ENCODE data around the gene PDE6A.

The PDE6A gene

GRCh38 chr5:149944666-149945065, at the start of gene PDE6A:
Gene PDE6A, minus strand, starts transcription at chr5:149944793. Its CDS starts 120 bp downstream, at chr5:149944673.
- FAIRE-seq (no peak), DNase-seq (ENCODE audit: low spot score) (no peak)

DNA sequence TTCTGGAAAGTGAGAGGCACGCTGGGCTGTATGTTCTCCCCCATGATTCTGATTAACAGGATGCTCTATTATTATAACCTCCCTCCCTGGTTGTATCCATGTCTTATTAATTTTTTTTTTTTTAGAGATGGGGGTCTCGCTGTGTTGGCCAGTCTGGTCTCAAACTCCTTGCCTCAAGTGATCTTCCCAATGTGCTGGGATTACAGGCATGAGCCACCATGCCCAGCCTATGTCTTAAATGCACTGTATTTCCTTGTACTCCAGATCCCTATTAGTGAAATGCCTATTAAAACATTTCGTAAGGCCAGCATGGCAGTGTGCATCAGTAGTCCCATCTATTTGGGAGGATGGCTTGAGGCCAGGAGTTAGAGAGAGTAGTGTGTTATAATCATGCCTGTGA, 48.9 kb upstream of the PDE6A start:
- FAIRE-seq (no peak), DNase-seq (ENCODE audit: low spot score) (no peak)

- FAIRE-seq (peak; percentile 83), DNase-seq (ENCODE audit: low spot score) (peak; percentile 67)
Observed at GRCh38 chr5:149990518-149991376, 46.2 kb upstream of the PDE6A start.

DNA sequence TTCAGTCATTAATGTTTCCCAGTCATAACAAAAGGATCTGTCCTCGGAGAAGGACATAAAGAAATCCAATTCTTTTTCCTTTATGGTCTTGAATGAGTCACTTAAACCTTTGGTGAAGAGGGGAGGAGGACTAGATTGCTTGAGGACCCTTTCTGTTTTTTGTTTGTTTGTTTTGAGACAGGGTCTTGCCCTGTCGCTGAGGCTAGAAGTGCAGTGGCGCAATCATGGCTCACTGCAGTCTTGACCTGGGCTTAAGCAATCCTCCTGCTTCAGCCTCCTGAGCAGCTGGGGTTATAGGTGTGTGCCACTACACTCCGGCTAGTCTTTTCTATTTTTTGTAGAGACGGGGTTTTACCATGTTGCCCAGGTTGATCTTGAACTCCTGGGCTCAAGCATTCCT, 43.5 kb upstream of the PDE6A start:
- FAIRE-seq (no peak), DNase-seq (ENCODE audit: low spot score) (no peak)

GRCh38 chr5:149982505-149982904, 37.9 kb upstream of the PDE6A start:
- FAIRE-seq, result no peak
- no peak for DNase-seq (ENCODE audit: low spot score)

- DNase-seq (ENCODE audit: low spot score) (no peak), FAIRE-seq (no peak)
Observed at GRCh38 chr5:149981206-149981605, 36.6 kb upstream of the PDE6A start.

DNA sequence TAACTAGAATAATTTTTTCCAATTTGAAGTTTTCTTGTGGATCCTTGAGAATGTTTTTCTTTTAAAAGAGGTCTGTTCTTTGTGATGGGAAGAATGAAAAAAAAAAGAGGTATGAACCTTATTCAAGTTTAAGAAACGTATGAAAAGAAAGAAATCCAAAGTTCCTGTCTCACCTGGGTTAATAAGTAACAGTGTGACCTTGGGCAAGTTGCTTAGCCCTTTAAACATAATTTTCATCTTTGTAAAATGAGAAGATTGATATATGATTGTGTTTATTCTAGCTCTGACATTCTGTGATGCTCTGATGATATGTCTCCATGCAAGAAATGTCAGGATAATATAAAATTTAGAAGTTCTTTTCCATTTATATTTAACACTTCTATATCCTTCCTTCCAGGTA, 35.3 kb upstream of the PDE6A start:
- FAIRE-seq (no peak), DNase-seq (ENCODE audit: low spot score) (no peak)

- no peak for DNase-seq (ENCODE audit: low spot score)
- FAIRE-seq, result no peak
Observed at GRCh38 chr5:149975409-149975808, 30.8 kb upstream of the PDE6A start.

DNA sequence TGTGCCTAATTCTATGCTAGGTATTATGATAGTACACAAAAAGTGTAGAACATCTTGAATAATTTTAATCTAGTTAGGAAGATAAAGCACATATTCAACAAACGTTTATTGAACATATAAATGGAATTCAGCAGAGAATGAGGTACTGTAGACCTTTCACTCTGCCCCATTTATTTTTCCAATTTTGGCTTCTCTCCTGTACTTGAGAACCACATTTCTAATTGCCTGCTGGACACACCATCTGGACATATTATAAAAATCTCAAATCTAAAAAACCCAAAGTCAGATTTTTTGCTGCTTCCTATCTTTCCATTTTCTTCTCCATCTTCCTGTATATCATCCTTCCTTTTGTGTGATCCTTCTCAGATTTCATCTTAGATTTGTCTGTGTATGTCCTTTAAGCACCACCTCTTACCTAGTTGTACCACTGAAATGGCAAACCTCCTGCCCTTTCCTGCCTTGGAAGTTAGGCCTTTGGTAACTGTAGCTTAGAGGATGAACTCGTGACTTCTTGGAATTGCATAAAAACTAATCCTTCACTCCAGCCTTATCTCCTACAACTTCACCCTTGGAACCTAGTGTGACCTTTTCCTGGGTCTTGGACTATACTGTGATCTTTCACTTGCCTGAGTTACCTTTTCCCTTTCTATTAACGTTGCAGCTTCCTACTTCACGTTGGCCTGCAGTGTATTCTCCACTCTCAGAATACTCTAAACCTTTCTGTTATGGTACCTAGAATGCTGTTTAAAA, 24.8 kb upstream of the PDE6A start:
- no peak for DNase-seq (ENCODE audit: low spot score)
- FAIRE-seq, result no peak

- FAIRE-seq, result no peak
Observed at GRCh38 chr5:149966946-149967345, 22.4 kb upstream of the PDE6A start.

GRCh38 chr5:149963729-149964128, 19.1 kb upstream of the PDE6A start:
- FAIRE-seq (no peak), DNase-seq (ENCODE audit: low spot score) (no peak)

More at GRCh38 chr5:149966946-149967345, 22.4 kb upstream of the PDE6A start:
- DNase-seq (ENCODE audit: low spot score), result no peak

GRCh38 chr5:149962601-149963300, 18.2 kb upstream of the PDE6A start:
- FAIRE-seq (no peak), DNase-seq (ENCODE audit: low spot score) (no peak)

DNA sequence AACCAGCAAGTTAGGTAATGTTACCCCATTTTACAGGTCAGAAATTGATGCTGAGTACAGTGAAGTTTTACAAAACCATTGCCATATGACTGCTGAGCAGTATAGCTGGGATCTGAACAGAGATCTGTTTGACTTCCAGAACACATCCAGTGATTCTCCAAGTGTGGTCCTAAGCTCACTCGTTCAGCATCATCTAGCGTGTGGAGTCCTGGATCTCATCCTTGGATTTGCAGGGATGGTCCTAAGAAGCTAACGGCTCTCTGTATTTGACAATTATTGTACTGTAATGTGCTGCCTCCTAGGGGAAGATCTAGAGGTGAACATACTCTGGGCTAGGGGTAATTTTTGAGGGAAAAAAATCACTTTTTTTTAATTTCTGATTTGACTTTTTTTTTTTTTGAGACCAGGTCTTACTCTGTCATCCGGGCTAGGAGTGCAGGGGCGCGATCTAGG, 17.4 kb upstream of the PDE6A start:
- FAIRE-seq, result peak; percentile 58
- peak; percentile 64 for DNase-seq (ENCODE audit: low spot score)

DNA sequence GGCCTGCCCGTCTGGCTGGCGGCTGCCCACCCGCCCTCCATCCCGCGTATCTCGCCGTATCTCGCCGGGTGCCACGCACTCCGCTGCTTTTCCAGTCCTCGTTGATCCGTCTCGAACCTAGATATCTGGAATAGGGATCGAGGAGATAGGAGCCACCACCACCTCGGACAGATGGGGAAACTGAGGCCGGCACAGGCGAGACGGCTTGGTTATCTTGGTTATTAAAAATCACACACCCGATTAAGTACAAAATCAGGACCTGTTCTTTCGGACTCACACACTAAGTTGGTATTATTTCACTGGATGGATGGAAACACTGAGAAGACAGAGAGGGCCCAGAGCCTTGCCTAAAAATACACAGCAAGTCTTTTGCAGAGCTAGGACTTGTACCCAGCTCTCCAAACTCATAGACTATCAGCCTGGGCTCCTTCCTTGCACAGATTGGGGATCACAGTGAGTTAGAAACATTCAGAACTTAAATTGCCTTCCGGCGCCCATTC, 16.6 kb upstream of the PDE6A start:
- FAIRE-seq (no peak), DNase-seq (ENCODE audit: low spot score) (no peak)

- DNase-seq (ENCODE audit: low spot score), result peak; percentile 98
- peak; percentile 79 for FAIRE-seq
Observed at GRCh38 chr5:149960272-149961185, 15.9 kb upstream of the PDE6A start, which contains the start of gene SLC26A2. Gene SLC26A2, plus strand, starts transcription at chr5:149960758. Its CDS starts 16,895 bp downstream, at chr5:149977653.

DNA sequence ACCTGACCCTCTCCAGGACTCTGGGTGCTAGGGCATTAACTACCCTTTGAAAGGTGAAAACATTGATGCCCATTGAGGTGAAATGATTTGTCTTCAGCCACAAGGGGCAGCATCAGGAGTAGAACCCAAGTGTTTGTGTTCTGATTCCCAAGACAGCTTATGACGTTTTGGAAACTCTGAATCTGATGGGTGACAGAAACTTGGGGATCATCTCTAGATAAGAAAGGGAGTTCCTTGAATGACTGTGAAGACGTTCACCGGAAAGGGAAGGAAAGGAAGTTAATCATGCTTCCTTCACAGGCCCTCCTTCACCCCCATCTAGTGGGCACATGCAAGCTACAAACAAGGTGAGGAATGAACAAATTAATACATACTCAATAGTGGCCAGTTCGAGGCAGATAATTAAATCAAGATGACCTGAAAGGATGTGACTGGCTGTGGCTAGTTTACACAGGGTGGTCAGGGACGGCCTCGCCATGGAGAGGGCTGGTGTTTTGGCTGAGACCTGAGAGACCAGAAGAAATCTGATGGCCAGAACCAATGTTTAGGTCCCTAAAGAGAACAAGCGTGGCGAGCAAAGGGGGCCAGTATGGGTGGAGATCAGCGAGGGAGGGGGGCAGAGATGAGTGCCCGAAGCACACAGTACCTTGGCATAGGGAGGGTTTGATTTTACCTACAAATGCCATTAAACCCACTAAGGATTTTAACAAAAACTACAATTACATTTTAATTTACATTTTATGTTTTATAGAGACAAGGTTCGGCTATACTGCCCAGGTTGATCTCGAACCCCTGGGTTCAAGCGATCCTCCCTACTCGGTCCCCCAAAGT, 15.0 kb upstream of the PDE6A start:
- peak; percentile 84 for DNase-seq (ENCODE audit: low spot score)
- peak; percentile 42 for FAIRE-seq

GRCh38 chr5:149957855-149958254, 13.3 kb upstream of the PDE6A start:
- FAIRE-seq, result peak; percentile 91
- peak; percentile 99 for DNase-seq (ENCODE audit: low spot score)

DNA sequence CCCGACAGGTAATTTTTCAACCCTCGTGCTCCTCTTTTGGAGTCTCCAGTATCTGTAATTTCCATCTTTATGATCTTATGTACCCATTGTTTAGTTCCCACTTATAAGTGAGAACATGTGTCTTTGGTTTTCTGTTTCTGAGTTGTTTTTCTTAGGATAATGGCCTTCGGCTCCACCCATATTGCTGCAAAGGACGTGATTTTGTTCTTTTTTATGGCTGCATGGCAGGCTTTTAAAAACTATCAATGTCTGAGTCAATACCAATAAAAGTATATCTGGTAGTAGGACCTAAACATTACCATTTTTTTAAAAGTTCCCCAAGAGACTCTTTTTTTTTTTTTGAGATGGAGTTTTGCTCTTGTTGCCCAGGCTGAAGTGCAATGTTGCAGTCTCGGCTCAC, 12.1 kb upstream of the PDE6A start:
- FAIRE-seq, result no peak
- DNase-seq (ENCODE audit: low spot score), result no peak

DNA sequence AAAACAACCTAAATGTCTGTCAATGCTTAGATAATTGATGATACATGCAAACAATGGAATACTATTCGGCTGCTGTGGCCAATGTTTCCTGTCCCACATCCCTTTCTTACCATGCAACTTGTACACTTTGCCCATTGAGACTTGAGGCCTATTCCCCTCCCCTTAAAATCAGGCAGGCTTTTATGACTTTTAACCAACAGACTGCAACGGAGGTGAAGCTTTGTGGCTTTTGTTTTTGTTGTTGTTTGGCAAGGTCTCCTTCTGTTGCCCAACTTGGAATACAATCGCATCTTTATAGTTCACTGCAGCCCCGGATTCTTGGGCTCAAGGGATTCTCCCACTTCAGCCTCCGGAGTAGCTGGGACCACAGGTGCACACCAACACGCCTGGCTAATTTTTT, 10.2 kb upstream of the PDE6A start:
- DNase-seq (ENCODE audit: low spot score) (no peak), FAIRE-seq (no peak)
